CD14-positive monocyte (primary cell): ENCODE data around the gene UPP1. TPM values are rescaled to one million over a fixed set of nuclear protein-coding genes. Genes with fewer than 3 reads are reported as not detected.

Source experiments
- DNase-seq, 3 donors: peaks; one replicate each; pipeline ENCODE4 v3.0.0-alpha.2; 2011 to 2022
- H2AFZ ChIP-seq: 2 replicates; pipeline ENCODE4 v1.6.0; 2012; ENCODE audit warnings: mild to moderate bottlenecking, low read depth, low read length, inconsistent platforms; ENCODE audit not compliant: insufficient read depth, poor library complexity, severe bottlenecking
- H3K27ac ChIP-seq, 2 donors: 1 replicate in 1 of 2; 2 replicates in 1 of 2; pipeline ENCODE4 v1.5.1; 2012 to 2013; ENCODE audit warnings: low read length in 2 of 2, control low read depth in 1 of 2, inconsistent platforms in 1 of 2, low read depth in 1 of 2, mild to moderate bottlenecking in 1 of 2
- H3K27me3 ChIP-seq, 2 donors: one replicate each; pipeline versions ENCODE4 v1.6.0 to v1.6.1; 2011 to 2013; ENCODE audit warnings: low read length in 2 of 2; ENCODE audit not compliant: control insufficient read depth in 2 of 2, insufficient read depth in 2 of 2
- H3K36me3 ChIP-seq, 2 donors: replicated peaks in 1 of 2; 1 replicate in 1 of 2; 2 replicates in 1 of 2; pipeline versions ENCODE4 v1.5.1 to v1.6.1; 2012 to 2013; ENCODE audit warnings: low read length in 2 of 2, control low read depth in 1 of 2, inconsistent platforms in 1 of 2, mild to moderate bottlenecking in 1 of 2; ENCODE audit not compliant: insufficient read depth in 2 of 2, control insufficient read depth in 1 of 2
- H3K4me1 ChIP-seq, 2 donors: 1 replicate in 1 of 2; 2 replicates in 1 of 2; pipeline versions ENCODE4 v1.5.1 to v1.6.1; 2012 to 2013; ENCODE audit warnings: low read length in 2 of 2, control low read depth in 1 of 2, inconsistent platforms in 1 of 2, mild to moderate bottlenecking in 1 of 2, moderate library complexity in 1 of 2; ENCODE audit not compliant: insufficient read depth in 2 of 2, control insufficient read depth in 1 of 2
- H3K4me2 ChIP-seq: replicated peaks from 2 replicates; pipeline ENCODE3; 2012; ENCODE audit warnings: low read length, moderate library complexity, mild to moderate bottlenecking; ENCODE audit not compliant: poor library complexity, severe bottlenecking; ENCODE audit errors: extremely low read depth
- H3K4me3 ChIP-seq, 3 experiments: fragments of 200-600 bp in 1 of 3; sonication (generic) in 1 of 3; replicated peaks in 1 of 3; 1 replicate in 2 of 3; 2 replicates in 1 of 3; pipeline ENCODE4 v1.5.1; 2011 to 2013; ENCODE audit warnings: low read length in 3 of 3, mild to moderate bottlenecking in 3 of 3, control low read depth in 2 of 3, low read depth in 2 of 3, inconsistent platforms in 1 of 3, moderate library complexity in 1 of 3
- H3K79me2 ChIP-seq: 2 replicates; pipeline ENCODE4 v1.6.0; 2012; ENCODE audit warnings: mild to moderate bottlenecking, control low read depth, inconsistent platforms, low read length, moderate library complexity; ENCODE audit not compliant: insufficient read depth
- H3K9ac ChIP-seq: 2 replicates; pipeline ENCODE4 v1.6.0; 2017; ENCODE audit warnings: low read length, mild to moderate bottlenecking; ENCODE audit not compliant: insufficient read depth, poor library complexity, severe bottlenecking
- H3K9me3 ChIP-seq, 2 donors: replicated peaks in 1 of 2; 1 replicate in 1 of 2; 2 replicates in 1 of 2; pipeline versions ENCODE4 v1.5.1 to v1.6.1; 2012 to 2013; ENCODE audit warnings: low read length in 2 of 2, control low read depth in 1 of 2; ENCODE audit not compliant: control insufficient read depth in 1 of 2, insufficient read depth in 1 of 2
- H4K20me1 ChIP-seq: 2 replicates; pipeline ENCODE4 v1.6.0; 2012; ENCODE audit warnings: mild to moderate bottlenecking, low read length, control low read depth, moderate library complexity; ENCODE audit not compliant: insufficient read depth
- H3K27ac Mint-ChIP-seq, 7 donors: one replicate each; pipeline ENCODE4 v1.8.0; 2020; ENCODE audit warnings: mild to moderate bottlenecking in 7 of 7, mixed read lengths in 7 of 7, moderate library complexity in 6 of 7, inconsistent platforms in 2 of 7
- H3K27me3 Mint-ChIP-seq, 3 donors: one replicate each; pipeline ENCODE4 v1.8.0; 2021 to 2022; ENCODE audit warnings: low read depth in 3 of 3, mild to moderate bottlenecking in 3 of 3, mixed read lengths in 3 of 3, moderate library complexity in 3 of 3, inconsistent platforms in 1 of 3
- H3K36me3 Mint-ChIP-seq, 2 donors: one replicate each; pipeline ENCODE4 v1.8.0; 2020; ENCODE audit warnings: mixed read lengths in 2 of 2, inconsistent platforms in 1 of 2, mild to moderate bottlenecking in 1 of 2
- H3K4me1 Mint-ChIP-seq: one replicate; pipeline ENCODE4 v1.8.0; 2020; ENCODE audit warnings: mild to moderate bottlenecking, mixed read lengths
- H3K4me3 Mint-ChIP-seq, 2 donors: one replicate each; pipeline ENCODE4 v1.8.0; 2020; ENCODE audit warnings: mild to moderate bottlenecking in 2 of 2, mixed read lengths in 2 of 2, moderate library complexity in 1 of 2
- H3K9me3 Mint-ChIP-seq, 7 donors: one replicate each; pipeline ENCODE4 v1.8.0; 2020 to 2022; ENCODE audit warnings: mixed read lengths in 7 of 7, mild to moderate bottlenecking in 6 of 7, moderate library complexity in 6 of 7, inconsistent platforms in 2 of 7
- CTCF ChIP-seq: fragments of 200-600 bp; IDR thresholded peaks from one replicate; pipeline ENCODE4 v1.8.0; 2022; ENCODE audit warnings: antibody characterized with exemption, mild to moderate bottlenecking
- WGBS: methylation state at CpG from one replicate; pipeline ENCODE4 v1.1.5; 2013; ENCODE audit warnings: missing lambda C conversion rate; ENCODE audit not compliant: insufficient coverage; 5-methylcytosine and 5-hydroxymethylcytosine counted together
- intact Hi-C, 2 donors: fragments of 100-400 bp; cut with micrococcal nuclease; formaldehyde crosslinking; loops; one replicate each; pipeline versions ENCODE4 v1.15.0 to v1.15.1; 2023
- polyA plus RNA-seq, 3 donors: library from polyadenylated mRNA; depleted of rRNA in 1 of 3; unstranded in 2 of 3; stranded (reverse) in 1 of 3; fragments of 300-500 nt in 2 of 3; fragments of >200 nt in 1 of 3; fragmentation: Illumina TruSeq in 2 of 3; gene quantifications; 1 replicate in 2 of 3; 2 replicates in 1 of 3; pipeline ENCODE4 v1.2.3, GENCODE V29; 2012 to 2021

UPP1 gene
- polyA plus RNA-seq, 3 donors = 109 to 212 (median 129) TPM

GRCh38 chr7:48099781-48100180 lies 10.7 kb downstream of the UPP1 start:
- no CpG with 5 or more reads among the region's 3 CpGs for WGBS
- Mint-ChIP-seq H3K27ac (peak overlapping the region in 4 of 7 donors; percentile 1 to 82 (median 26)), H3K9me3 (peaks cover 0 to 6% (median 2%) of the 10 kb centered on the region in 7 donors), H3K36me3 (peaks cover 87 to 89% of the 10 kb centered on the region in 2 donors), H3K4me3 (no peak overlapping the region), H3K4me1 (peaks cover 48% of the 10 kb centered on the region), H3K27me3 (peaks cover 0 to 1% (median 0%) of the 10 kb centered on the region in 3 donors)
- peaks cover 42 to 51% of the 10 kb centered on the region in 2 donors for H3K4me1 ChIP-seq
- H4K20me1 ChIP-seq = peaks cover 52% of the 10 kb centered on the region
- H3K9me3 ChIP-seq = no peaks in the 10 kb centered on the region
- no peak overlapping the region for H3K9ac ChIP-seq
- no peaks in the 10 kb centered on the region for H3K27me3 ChIP-seq
- peaks cover 64% of the 10 kb centered on the region for H3K79me2 ChIP-seq
- H3K36me3 ChIP-seq = peaks cover 66 to 78% of the 10 kb centered on the region in 2 donors
- TF ChIP-seq CTCF = no peak
- no peak overlapping the region for H3K4me3 ChIP-seq
- peak overlapping the region in 1 of 2 donors; percentile 12 for H3K27ac ChIP-seq
- intact Hi-C loops = loop anchor here in 1 of 2 donors (10.0 kb wide), 1 partner anchor 525 kb away; no protein-coding TSS in a partner anchor
- no peak for DNase-seq
- H3K4me2 ChIP-seq = no peak overlapping the region
- no peak overlapping the region for H2AFZ ChIP-seq

- peaks cover 75 to 84% of the 10 kb centered on the region in 2 donors for H3K36me3 ChIP-seq
Observed at GRCh38 chr7:48101352-48101751, 12.3 kb downstream of the UPP1 start.

More at GRCh38 chr7:48101352-48101751, 12.3 kb downstream of the UPP1 start:
- H3K27ac ChIP-seq = no peak overlapping the region
- DNase-seq = no peak
- H3K27me3 ChIP-seq = no peaks in the 10 kb centered on the region
- peak overlapping the region in 1 of 7 donors; percentile 35 for H3K27ac Mint-ChIP-seq
- H3K36me3 Mint-ChIP-seq = peaks cover 89 to 90% of the 10 kb centered on the region in 2 donors
- no peak overlapping the region for H3K9ac ChIP-seq
- intact Hi-C loops = no loop called here
- TF ChIP-seq CTCF = no peak
- WGBS = 99% methylated on average over 8 of the region's 8 CpGs
- peaks cover 33% of the 10 kb centered on the region for H3K4me1 Mint-ChIP-seq
- H3K79me2 ChIP-seq = peaks cover 54% of the 10 kb centered on the region
- H2AFZ ChIP-seq = no peak overlapping the region
- H3K4me2 ChIP-seq = no peak overlapping the region
- peaks cover 67% of the 10 kb centered on the region for H4K20me1 ChIP-seq
- no peak overlapping the region for H3K4me3 ChIP-seq
- H3K9me3 Mint-ChIP-seq = peaks cover 0 to 6% (median 2%) of the 10 kb centered on the region in 7 donors
- H3K4me1 ChIP-seq = peaks cover 26 to 36% of the 10 kb centered on the region in 2 donors
- no peaks in the 10 kb centered on the region for H3K9me3 ChIP-seq
- no peak overlapping the region for H3K4me3 Mint-ChIP-seq
- peaks cover 0 to 1% (median 0%) of the 10 kb centered on the region in 3 donors for H3K27me3 Mint-ChIP-seq
